Suprapubic skin (tissue), 4 donors: ENCODE measurements around the gene BCAN. TPM values are rescaled to one million over a fixed set of nuclear protein-coding genes. Genes with fewer than 3 reads are reported as not detected.

ENCODE experiments used
- DNase-seq, 2 donors: peaks; one replicate each; pipeline ENCODE4 v3.0.0-alpha.2; 2019; ENCODE audit warnings: low spot score in 2 of 2
- H3K27ac ChIP-seq: fragments of 200-600 bp; sonication (generic); one replicate; pipeline ENCODE4 v1.5.1; 2019
- H3K27me3 ChIP-seq: fragments of 200-600 bp; sonication (generic); one replicate; pipeline ENCODE4 v1.5.1; 2019
- H3K36me3 ChIP-seq: fragments of 200-600 bp; sonication (generic); one replicate; pipeline ENCODE4 v1.5.1; 2019
- H3K4me1 ChIP-seq: fragments of 200-600 bp; sonication (generic); one replicate; pipeline ENCODE4 v1.5.1; 2019
- H3K4me3 ChIP-seq: fragments of 200-600 bp; sonication (generic); one replicate; pipeline ENCODE4 v1.5.1; 2019; ENCODE audit warnings: mild to moderate bottlenecking
- H3K9me3 ChIP-seq: fragments of 200-600 bp; sonication (generic); one replicate; pipeline ENCODE4 v1.5.1; 2019
- EP300 ChIP-seq: sonication (generic); formaldehyde crosslinking; IDR thresholded peaks from one replicate; pipeline ENCODE4 v1.6.1; 2017; ENCODE audit warnings: antibody characterized with exemption
- POLR2A ChIP-seq, 2 donors: fragments of 450-650 bp; IDR thresholded peaks; one replicate each; pipeline ENCODE4 v1.6.1; 2017; ENCODE audit warnings: antibody characterized with exemption in 2 of 2, mild to moderate bottlenecking in 2 of 2, moderate library complexity in 2 of 2
- POLR2AphosphoS5 ChIP-seq, 3 donors: sonication (generic); formaldehyde crosslinking; IDR thresholded peaks; one replicate each; pipeline ENCODE4 v1.6.1; 2017; ENCODE audit warnings: antibody characterized with exemption in 3 of 3
- WGBS: methylation state at CpG from one replicate; pipeline ENCODE4 v1.1.5; 2018; 5-methylcytosine and 5-hydroxymethylcytosine counted together
- total RNA-seq, 4 donors: library from RNA; depleted of rRNA; stranded (reverse); fragments of >200 nt; gene quantifications; one replicate each; pipeline ENCODE4 v1.1.0, GENCODE V29; 2016
- TF ChIP-seq, protein P1 (sequence below), 2 donors: fragments of 200-600 bp in 1 of 2; fragments of 450-650 bp in 1 of 2; sonication (generic) in 1 of 2; IDR thresholded peaks; one replicate each; pipeline ENCODE4 v1.5.1; 2016 to 2019; ENCODE audit warnings: antibody characterized with exemption in 2 of 2, mild to moderate bottlenecking in 1 of 2, moderate library complexity in 1 of 2

BCAN gene
- total RNA-seq, 4 donors from 2014 or later = 17.8 to 41.2 (median 29.4) TPM

DNA sequence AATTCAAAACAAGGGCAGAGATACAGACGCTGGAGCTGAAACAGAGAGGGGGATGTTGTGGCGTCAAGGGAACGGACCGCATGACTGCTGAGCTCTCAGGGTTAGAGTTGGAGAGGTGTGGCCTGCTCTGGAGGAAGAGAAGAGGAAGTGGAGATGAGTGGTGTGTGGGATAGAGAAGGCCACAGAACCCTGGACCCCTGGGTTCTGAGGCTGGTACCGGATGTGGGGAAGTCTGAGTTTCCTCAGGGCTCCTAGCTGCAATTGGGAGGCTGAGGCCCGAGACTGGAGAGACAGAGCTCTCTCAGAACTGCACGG, 1.8 kb downstream of the BCAN start:
- no peaks in the 10 kb centered on the region for H3K36me3 ChIP-seq
- H3K27me3 ChIP-seq = peaks cover 100% of the 10 kb centered on the region
- no peak for DNase-seq
- peaks cover 15% of the 10 kb centered on the region for H3K4me1 ChIP-seq
- WGBS = 68% methylated on average over 7 of the region's 7 CpGs
- TF ChIP-seq POLR2A (IDR thresholded peaks at IDR 0.05) (no peak), EP300 (no peak), POLR2AphosphoS5 (IDR thresholded peaks at IDR 0.05) (no peak)
- TF ChIP-seq, protein P1, sequence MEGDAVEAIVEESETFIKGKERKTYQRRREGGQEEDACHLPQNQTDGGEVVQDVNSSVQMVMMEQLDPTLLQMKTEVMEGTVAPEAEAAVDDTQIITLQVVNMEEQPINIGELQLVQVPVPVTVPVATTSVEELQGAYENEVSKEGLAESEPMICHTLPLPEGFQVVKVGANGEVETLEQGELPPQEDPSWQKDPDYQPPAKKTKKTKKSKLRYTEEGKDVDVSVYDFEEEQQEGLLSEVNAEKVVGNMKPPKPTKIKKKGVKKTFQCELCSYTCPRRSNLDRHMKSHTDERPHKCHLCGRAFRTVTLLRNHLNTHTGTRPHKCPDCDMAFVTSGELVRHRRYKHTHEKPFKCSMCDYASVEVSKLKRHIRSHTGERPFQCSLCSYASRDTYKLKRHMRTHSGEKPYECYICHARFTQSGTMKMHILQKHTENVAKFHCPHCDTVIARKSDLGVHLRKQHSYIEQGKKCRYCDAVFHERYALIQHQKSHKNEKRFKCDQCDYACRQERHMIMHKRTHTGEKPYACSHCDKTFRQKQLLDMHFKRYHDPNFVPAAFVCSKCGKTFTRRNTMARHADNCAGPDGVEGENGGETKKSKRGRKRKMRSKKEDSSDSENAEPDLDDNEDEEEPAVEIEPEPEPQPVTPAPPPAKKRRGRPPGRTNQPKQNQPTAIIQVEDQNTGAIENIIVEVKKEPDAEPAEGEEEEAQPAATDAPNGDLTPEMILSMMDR (IDR thresholded peaks at IDR 0.05) = no peak
- H3K27ac ChIP-seq = no peak overlapping the region
- no peaks in the 10 kb centered on the region for H3K9me3 ChIP-seq
- no peak overlapping the region for H3K4me3 ChIP-seq

GRCh38 chr1:156644146-156644545, 2.2 kb downstream of the BCAN start:
- no peaks in the 10 kb centered on the region for H3K36me3 ChIP-seq
- H3K4me1 ChIP-seq = peaks cover 15% of the 10 kb centered on the region
- no peak for TF ChIP-seq POLR2AphosphoS5 (IDR thresholded peaks at IDR 0.05)
- no peak for TF ChIP-seq POLR2A (IDR thresholded peaks at IDR 0.05)
- no peak for TF ChIP-seq EP300
- TF ChIP-seq, protein P1 (IDR thresholded peaks at IDR 0.05) = no peak
- no peak overlapping the region for H3K27ac ChIP-seq
- DNase-seq = no peak
- H3K9me3 ChIP-seq = no peaks in the 10 kb centered on the region
- no peak overlapping the region for H3K4me3 ChIP-seq
- WGBS = 92% methylated on average over 3 of the region's 3 CpGs
- peaks cover 100% of the 10 kb centered on the region for H3K27me3 ChIP-seq

DNA sequence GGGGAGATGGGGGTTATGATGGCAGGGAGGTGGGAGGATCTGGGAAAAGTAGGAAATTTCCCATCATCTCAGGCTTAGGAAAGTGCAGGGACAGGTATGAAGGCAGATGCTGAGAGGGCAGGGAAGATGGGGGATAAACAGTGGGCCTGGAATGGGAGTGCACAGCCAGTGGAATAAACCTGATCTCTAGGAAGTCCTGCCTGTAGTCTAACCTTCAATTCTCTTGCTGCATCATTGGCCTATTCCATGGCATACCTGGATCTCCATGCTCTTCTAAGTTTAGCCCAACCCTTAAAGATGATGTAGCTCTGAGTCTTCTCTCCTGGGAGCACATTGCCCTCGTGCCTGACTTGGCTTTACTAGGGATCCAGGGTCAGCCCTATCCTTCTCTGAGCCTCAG, 2.7 kb downstream of the BCAN start:
- Histone ChIP-seq H3K4me1 (peaks cover 15% of the 10 kb centered on the region), H3K27me3 (peaks cover 100% of the 10 kb centered on the region)
- whole genome bisulfite sequencing = 36% methylated on average over 1 of the region's 1 CpG

GRCh38 chr1:156645056-156645455, 3.1 kb downstream of the BCAN start:
- no peaks in the 10 kb centered on the region for H3K36me3 ChIP-seq
- no peaks in the 10 kb centered on the region for H3K9me3 ChIP-seq
- DNase-seq = no peak
- WGBS = 37% methylated on average over 3 of the region's 3 CpGs
- TF ChIP-seq POLR2AphosphoS5 (IDR thresholded peaks at IDR 0.05) (no peak), POLR2A (IDR thresholded peaks at IDR 0.05) (no peak), EP300 (no peak)
- TF ChIP-seq, protein P1 (IDR thresholded peaks at IDR 0.05) = no peak
- peaks cover 15% of the 10 kb centered on the region for H3K4me1 ChIP-seq
- H3K27me3 ChIP-seq = peaks cover 100% of the 10 kb centered on the region
- no peak overlapping the region for H3K27ac ChIP-seq
- no peak overlapping the region for H3K4me3 ChIP-seq

More for the DNA sequence above, 2.7 kb downstream of the BCAN start:
- H3K9me3 ChIP-seq = no peaks in the 10 kb centered on the region
- DNase-seq = no peak
- H3K27ac ChIP-seq = no peak overlapping the region
- H3K4me3 ChIP-seq = no peak overlapping the region
- H3K36me3 ChIP-seq = no peaks in the 10 kb centered on the region
- TF ChIP-seq, protein P1 (IDR thresholded peaks at IDR 0.05) = no peak
- TF ChIP-seq EP300 (no peak), POLR2AphosphoS5 (IDR thresholded peaks at IDR 0.05) (no peak), POLR2A (IDR thresholded peaks at IDR 0.05) (no peak)

DNA sequence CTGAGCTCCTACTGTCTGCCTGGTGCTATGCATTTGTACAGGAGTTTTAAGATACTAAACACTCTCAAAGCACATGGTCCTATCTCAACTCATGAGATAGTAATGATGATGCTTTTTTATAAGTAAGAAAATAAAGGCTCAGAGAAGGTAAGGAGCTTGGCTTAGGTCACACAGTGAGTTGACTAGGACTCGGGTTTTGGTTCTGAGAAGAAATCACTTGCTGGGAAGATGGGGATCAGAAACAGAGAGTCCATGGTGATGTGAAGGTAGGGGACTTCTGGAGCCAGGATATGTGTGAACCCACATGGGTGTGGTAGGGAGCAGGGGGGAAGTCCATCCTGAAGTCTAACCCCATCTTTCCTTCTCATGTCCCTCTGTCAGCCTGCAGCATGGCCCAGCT, 3.7 kb downstream of the BCAN start:
- Histone ChIP-seq H3K4me1 (peaks cover 15% of the 10 kb centered on the region), H3K27me3 (peaks cover 100% of the 10 kb centered on the region), H3K27ac (no peak overlapping the region), H3K9me3 (no peaks in the 10 kb centered on the region), H3K4me3 (no peak overlapping the region), H3K36me3 (no peaks in the 10 kb centered on the region)
- no peak for TF ChIP-seq POLR2AphosphoS5 (IDR thresholded peaks at IDR 0.05)
- TF ChIP-seq POLR2A (IDR thresholded peaks at IDR 0.05) = no peak
- TF ChIP-seq EP300 = no peak
- TF ChIP-seq, protein P1 (IDR thresholded peaks at IDR 0.05) = no peak
- 92% methylated on average over 1 of the region's 1 CpG for WGBS
- no peak for DNase-seq
